GM21576 (cell line): ENCODE data around the gene TMEM54.

Experiments used
- ATAC-seq: cut with Tn5 transposase; IDR thresholded peaks from one replicate; pipeline ENCODE4 v1.9.1; 2021; ENCODE audit warnings: mild to moderate bottlenecking, moderate library complexity; ENCODE audit not compliant: unreplicated experiment

Gene TMEM54

DNA sequence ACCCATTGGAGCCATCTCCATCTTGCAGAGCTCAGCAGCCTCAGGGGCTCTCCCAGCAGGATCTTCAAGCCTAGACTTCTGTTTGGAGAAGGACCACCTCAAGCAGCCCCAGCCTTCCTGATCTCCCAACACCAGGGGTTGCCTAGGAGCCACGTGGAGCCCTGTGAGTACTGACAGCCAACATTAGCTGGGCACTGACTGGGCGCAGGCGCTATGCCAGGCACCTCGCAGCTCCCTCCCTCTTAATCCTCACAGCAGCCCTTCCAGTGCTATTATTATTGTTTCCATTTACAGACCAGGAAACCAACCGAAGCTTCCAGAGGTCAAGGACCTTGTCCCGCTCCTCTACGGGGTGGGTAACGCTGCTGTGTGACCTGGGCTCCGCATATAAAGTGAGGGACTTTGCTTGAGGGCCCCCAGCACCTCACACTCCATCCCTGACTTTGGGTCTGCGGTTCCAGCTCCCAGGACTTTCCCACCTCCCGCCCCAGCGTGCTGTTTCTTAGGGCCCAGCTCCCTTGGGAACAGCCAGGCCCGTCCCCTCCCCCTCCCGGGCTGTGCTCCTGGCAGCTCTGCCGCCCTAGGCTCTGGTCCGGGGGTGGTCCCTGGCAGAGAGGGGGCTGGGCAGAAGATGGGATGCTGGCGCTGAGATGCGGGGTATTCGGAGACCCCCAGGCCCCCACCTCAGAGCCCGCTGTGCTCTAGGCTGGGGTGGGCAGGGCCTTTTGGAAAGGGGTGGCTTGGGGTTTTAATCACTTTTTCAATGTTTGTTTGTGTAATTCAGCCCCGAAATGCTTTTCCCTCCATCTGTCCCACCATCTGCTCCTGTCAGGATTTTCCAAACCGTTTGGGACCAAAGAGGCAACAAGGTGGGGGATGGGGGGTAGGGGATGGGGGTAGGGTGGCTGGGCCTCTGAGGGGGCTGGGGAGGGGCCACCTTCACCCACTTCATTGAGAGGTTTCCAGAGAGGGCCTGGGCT lies 19.0 kb downstream of the TMEM54 start:
- no peak for ATAC-seq

DNA sequence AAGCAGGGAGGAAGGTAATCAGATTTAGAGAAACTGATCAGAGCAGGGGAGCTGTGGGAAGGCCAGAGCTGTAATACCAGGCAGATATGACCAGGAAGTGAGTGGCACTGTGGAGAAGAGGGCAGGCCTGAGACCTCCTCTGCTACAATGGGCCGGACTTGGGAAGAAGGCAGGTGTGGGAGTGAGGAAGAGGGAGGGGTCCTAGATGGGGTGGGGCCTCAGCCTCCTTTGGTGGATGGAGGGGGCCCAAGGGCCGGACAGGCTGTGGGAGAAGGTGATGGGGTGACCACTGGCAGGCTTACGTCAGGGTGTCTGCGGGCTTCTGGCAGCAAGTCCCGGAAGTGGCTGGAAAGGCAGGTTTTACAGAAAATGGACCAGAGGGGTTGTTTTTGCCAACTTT lies 19.9 kb downstream of the TMEM54 start:
- ATAC-seq, result no peak

DNA sequence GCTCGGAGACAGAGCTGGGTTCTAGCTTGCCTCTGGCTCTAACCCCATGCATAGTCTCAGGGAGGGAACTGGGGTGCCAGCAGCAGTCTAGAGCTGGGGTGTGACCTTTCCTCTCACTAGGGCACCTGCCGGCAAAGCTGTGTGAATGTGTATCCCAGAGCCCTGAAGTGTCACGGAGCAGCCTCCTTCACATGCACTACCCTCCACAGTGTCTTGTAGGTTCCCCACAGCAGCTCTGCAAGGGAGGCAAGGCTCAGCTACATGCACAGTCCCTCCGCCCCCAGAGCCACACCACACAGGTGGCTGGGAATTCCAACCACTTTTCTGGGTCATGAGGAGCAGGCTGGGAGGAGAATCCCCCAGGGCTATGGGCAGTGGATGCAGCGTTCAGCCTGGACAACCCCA lies 22.6 kb downstream of the TMEM54 start:
- no peak for ATAC-seq

DNA sequence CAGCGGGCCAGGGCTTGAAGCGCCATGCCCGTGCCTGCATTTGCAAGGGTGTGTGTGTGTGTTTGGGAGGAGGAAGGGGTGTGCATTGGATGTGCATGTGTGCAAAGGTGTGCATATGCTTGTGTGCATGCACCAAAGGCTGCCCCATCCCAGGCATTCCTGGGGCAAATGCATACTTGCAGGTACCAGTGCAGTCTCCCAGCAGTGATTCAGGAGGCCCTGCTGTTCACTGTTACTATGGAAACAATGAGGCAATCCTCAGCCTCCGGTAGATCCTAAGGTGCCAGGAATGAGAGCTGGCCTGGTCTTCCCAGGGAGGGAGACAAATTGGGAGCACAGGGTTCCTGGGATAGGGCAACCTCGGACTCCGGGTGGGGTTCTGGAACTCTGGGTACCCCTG lies 23.0 kb downstream of the TMEM54 start:
- no peak for ATAC-seq

DNA sequence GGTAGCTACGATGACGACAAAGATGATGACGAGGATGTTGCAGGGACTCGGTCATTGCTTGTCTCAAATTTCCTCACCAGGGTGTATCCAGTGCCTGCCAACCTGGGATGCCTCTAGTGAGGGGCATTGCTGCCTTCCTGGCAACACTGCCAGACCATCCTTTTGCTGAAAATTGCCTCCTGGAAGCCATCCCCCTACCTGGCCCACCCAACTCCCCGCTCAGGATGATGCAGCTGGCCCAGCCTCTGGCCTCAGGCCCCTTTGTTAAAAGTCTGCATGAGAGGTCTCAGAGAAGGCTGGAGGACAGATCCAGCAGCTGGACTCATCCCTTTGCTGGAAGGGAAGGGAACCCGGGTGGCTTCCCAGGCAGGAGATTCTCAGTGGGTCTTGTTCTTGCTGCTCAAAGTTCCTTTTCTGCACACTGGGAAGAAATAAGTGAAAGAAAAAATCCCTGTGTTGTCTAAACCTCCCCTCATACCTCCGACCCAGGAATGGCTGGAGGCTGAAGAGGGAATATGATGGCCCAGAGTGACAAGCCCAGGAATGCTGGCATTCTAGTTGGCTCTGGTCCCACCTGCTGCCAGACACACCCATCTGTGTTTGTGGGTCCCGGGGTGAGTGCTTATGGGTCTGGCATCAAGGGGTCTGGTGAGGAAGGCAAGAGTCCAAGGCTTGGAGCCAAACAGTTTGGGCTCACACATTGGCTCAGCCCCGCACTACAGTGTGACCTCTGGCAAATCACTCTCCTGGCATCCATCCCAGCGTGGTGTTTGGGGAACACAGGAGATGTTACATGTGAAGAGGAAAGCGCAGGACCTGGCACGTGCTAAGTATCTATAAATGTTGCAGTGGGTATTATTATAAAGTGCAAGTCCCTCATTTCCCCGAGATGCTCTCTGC lies 23.7 kb downstream of the TMEM54 start:
- ATAC-seq, result no peak

DNA sequence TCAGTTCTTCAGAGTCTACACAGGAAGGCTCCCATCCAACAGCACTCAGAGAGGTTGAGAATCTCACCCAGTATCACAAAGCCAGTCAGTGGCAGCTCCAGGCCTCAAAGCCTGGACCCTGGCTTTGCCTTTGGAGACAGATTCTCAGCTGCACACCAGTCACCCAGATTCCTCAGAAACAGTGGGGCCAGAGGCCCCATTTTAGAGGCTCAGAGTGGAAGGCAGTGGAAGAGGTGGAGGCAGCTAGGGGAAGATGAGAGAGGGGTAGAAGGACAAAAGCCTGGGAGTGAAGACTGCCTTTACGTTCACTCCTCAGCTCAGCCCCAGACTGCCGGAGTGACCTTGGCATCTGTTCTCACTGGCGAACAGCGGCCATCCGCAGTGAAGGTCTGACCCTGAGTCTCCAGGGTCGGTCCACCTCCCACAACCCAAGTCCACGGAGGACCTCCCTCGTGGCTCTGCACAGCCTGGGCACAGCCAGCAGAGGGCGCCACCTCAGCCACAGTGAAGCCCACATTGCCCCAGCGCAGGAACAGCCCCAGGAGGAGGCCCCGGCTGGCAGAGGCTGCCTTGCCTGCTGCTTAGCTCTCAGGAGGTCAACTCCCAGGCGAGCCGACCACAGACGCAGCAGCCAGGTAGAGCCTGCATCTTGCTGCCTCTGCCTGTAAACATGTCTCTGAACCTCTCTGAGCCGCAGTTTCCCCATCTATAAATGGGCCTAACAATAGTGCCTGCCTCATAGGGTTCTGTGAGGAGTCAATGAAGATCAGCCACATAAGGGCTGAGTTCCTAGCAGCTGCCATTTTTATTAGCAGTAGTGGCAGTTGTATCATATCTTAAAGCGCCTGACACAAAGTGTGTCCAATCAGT lies 24.6 kb downstream of the TMEM54 start:
- no peak for ATAC-seq

DNA sequence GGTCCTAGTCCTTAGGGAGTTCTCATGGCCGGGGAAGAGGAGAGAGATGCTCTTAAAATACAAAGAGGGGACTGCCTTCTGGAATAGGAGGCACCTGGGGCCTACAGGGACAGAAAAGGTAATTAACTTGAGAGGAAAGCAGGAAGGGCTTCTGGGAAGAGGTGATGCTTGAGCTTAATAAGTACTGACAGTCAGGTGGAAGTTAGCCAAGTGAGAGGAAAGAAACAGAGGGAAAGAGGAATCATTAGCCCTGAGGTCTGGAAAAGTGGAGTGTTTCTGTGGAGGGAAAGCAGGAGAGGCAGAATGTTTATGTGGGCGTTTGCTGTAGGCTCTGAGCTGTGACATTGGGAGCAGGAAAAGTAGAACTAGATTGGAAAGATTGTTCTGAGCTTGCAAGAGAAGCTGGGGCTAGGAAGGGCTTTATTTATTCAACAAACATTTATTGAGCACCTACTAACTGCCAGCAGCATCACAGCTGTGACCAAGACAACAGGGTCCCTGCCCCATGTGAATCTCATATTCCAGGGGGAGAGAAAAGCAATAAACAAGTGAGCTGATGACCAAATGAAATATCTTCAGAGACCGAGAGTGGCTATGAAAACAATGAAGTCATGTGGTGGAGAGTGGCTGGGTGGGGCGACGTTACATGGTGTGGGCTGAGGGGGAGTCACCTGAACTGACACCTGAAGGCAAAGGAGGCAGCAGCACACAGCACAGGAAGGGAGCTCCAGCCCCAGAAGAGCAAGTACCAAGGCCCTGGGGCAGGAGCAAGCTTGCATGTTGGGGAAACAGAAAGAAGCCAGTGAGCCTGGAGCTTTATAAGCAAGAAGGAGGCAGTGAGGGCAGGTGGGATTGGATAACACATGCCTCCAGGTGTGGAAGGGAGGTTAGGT lies 26.1 kb downstream of the TMEM54 start:
- ATAC-seq, result no peak

DNA sequence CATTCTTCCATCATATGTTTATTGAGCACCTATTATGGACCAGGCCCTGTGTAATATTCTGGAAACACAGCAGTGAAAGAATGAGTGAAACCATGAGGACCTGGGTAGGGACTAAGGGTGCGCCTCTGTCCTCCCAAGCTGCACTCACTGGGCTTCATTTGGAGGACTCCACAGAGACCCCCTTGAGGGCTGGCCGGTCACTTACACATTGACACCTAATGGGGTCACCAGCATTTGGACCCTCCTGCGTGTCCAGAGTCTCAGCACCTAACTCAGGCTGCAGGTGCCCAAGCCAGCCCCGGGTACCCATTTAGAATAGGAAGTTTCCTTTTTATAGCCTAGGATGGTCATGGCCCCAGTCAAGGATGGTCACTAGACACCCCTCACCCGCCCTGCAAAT lies 27.7 kb downstream of the TMEM54 start:
- no peak for ATAC-seq

DNA sequence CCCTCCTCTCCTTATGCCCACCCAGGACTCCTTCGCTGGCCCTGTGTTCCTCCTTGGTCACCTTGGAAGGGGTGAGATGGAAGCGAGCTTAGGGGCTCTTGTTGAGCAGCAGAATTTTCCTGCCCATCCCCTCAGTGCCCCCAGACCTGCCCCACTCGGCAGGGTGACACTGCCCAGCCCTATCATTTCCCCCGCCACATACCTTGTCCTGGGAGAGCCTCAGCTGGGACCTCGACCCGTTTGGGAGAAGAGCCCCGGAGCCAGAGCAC lies 29.1 kb downstream of the TMEM54 start:
- ATAC-seq, result no peak

DNA sequence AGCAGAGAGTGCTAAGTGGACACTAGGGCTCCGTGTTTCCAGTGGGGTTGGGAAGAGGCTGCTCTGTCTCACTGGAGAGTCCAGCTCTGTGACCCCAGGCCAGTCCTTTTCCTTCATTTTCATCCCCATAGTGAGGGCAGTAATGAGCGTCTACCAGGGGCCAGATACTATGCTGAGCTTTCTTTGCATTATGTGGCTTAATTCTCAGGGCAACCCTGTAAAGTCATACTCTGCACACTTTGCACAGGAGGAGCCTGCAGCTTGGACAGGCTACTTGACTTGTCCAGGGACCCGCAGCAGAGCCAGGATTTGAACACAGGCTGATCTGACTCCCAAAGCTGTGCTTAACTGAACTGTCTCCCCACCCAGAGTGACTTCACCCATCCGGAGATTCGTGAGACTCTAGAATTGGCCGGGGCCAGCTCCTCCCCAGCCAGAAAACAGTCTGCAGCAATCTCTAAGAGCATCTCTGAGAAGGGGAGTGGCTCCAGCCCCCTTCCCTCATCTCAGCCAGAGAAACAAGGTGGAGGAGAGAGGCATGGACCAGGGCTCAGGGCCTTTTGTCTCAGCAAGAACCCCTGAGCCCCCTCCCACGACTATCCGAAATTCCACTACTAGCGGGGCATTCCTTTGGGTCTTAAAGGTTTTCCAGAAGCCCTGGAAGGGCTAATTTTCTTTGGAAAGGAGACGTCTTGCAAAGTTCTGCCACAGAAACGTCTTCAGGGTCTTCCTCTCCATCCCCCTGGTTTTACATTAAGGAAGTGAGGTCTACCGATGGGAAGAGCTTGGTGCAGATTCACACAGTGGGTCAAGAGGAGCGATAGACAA lies 29.6 kb downstream of the TMEM54 start:
- ATAC-seq, result no peak

DNA sequence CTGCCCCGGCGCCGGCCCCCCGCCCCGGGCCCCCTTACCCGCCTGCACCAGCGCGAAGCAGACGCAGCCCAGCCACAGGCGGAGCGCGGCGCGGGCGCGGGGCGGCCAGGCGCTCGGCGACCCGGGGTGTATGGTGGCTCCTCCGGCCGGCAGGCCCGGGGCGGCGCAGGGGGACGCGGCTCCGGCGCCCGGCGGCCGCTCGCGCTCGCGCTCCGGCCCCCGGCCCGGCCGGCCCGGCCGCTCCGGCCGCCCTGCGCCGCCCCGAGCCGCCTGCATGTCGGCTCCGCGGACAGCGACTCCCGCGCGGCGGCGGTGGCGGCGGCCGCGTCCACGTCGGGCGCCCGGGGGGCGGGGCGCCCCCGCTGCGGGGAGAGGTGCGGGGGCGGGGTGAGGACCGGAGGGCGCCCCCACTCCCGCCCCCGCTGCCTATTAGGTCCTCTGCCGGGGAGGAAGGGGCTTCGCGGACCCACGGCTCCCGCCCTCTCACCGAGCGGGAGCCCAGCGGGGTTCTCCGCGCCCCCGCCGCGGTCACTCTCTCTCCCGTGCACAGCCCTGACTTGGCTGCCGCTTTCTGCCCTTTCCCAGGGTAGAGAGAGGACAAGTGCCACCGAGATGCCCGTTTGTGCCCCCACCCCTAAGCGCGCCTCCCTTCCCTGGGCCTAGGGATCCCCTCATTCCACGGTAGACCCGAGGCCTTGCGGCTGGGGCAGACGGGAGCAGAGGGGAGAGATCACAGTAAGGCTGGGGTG lies 30.4 kb downstream of the TMEM54 start, which contains the start of gene FNDC5:
Gene FNDC5 (minus strand): TSS at position 298 of the 749 bp plus-strand sequence.
- ATAC-seq, result no peak

DNA sequence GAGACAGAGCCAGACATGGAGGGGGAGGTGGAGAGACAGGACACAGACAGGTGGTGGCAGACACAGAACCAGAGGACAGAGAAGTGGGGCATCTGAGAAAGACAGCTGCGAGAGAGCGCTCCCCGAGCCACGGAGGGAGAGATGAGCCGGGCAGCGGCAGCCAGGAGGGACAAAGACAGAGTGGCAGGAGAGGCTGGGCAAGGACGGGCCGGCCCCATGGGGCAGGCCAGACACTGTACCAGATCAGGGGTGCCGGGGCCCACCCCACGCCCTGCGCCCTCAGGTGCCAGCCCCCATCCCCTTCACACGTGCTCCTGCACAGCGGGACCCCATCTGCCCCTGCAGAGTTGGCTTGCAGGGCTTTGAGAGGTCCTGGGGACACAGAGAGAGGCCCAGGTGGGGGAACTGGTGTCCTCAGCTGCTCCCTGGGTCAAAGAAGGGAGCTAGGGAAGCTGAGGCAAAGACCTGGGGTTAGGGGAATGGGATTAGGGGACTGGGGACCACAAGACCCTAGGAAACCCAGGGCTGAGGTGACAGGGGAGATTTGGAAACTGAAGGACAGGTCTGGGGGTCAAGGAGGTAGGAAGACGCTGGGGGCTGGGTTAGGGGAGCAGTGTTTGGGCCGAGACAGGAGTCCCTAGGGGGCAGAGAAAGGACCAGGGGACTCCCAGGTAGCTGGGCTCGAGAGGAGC lies 31.1 kb downstream of the TMEM54 start:
- no peak for ATAC-seq

DNA sequence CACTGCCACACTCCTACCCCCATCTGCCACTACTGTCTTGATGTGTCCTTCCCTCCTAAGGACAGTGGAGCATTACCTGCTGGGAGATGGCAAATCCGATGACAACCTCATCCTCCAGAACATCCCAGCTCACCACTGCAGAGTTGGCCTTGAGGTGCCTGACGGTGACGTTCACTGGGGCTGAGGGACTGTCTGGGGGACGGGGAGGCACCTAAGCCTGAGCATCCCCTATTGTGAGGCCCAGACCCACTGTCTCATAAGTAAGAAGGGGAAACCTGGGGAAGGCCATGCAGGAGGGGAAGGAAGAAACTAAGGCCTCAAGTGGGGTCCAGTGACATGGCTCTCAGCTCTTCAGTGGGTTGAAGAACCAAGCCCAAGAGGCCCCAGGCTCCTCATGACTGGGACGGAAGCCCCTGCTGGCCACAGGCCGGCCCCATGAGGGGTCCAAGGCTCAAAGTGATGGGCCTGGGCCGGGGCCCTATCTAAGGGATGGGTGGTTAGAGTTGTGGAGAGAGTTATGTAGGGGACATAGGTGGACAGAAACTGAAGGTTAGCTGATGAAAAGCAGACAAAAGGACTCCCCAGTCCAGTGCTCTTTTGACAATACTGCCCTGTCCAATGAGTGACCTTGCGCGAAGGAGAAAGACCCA lies 32.3 kb downstream of the TMEM54 start:
- ATAC-seq, result no peak

DNA sequence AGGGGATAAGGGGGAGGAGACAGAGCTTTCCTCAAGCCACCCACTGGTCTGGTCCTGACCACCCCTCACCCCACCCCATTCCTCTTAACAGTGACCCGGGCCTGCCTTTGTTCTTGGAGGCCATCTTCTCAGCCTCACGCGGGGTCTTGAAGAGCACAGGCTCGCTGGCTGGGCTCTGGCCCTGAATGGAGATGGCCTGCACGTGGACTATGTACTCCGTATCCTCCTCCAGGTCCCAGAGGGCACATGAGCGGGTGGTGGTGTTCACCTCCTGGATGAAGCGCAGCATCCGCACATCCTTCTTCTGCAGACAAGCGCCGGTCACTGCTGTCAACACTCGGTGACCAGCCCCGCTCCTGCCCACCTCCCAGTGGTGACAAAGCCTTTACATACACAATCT lies 33.1 kb downstream of the TMEM54 start:
- ATAC-seq, result no peak

DNA sequence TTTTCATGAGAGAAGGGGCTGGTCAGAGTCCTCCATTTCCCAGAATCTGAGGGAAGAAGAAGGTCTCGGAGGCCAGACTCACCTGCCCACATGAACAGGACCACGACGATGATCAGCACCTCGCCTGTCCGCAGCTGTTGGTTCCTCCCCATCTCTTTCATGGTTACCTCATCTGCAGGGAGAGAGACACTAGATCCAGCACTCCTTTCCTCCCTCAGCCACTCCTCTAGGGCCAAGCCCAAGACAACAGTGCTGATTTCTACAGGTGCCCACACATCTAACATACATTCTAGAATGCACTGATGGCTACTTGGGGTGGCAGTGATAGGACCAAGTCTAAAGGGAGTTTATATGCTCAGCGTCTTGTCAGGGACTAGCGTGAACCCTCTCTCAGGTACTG lies 33.5 kb downstream of the TMEM54 start:
- no peak for ATAC-seq

DNA sequence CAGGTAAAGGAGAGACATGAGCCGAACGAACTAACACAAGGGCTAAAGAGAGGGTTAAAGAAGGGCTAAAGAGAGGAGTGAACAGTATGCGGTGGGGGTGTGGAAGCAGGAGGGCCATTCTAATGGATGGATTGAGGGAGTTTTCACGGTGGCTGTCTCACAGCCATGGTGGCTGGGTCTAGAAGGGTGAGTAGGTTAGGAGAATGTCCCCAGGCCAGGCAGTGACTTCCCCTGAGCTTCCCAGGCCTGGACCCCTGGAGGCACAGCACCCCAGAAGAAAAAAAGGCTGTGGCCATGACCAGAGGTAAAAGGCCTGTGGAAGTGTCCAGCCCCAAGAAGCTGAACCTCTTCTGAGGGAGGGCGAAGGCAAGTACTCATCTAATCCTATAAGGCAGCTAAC lies 34.0 kb downstream of the TMEM54 start:
- no peak for ATAC-seq

DNA sequence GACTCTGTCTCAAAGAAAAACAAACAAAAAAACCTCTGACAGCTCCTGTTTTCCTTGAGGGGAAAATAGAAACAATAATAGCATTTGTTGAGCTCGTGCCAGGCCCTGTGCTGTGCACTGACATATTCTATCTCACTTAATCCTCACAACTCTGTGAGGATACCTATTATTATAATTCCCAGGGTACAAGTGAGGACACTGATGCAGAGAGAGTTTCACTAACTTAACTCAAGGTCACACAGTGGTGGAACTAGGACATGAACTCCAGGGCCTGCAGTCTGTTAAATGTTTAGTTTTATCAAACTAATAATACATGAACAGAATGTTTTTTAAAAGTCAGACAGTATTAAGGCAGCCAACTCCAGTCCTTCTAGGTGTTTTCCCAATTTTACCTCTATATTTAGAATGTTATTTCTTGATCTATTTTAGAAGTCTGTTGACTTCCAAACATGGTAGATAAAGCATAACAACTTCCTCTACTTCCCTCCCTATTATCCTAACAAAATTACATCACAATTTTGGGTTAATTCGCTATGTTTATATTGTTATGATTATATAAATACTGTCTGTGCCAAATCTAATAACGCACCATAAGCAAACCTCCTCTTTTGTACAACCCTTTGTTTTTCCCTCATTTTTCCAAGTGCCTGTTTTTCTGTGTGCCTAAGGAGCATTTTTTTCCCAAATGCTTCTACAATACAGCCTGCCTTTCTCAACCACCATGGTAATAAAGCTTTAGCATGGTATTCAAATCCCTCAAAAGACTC lies 35.4 kb downstream of the TMEM54 start:
- no peak for ATAC-seq
